Measurements from ENCODE around the gene ZNF432. TPM values are rescaled to one million over a fixed set of nuclear protein-coding genes. Genes with fewer than 3 reads are reported as not detected.

ZNF432 gene
- total RNA-seq, 2 donors from 2014 or later: 21.3 to 31.0 TPM

- H3K36me3 Mint-ChIP-seq (ENCODE audit: low read depth): peaks cover 96% of the 10 kb centered on the region
- no peak overlapping the region for H3K9ac ChIP-seq (ENCODE audit: extremely low read depth, low read length, poor library complexity, severe bottlenecking)
- H3K27me3 Mint-ChIP-seq (ENCODE audit: insufficient read depth): no peaks in the 10 kb centered on the region
- H3K27me3 ChIP-seq (ENCODE audit: control insufficient read depth, insufficient read depth, low read length, poor library complexity, severe bottlenecking): no peaks in the 10 kb centered on the region
- peaks cover 92% of the 10 kb centered on the region for H3K9me3 Mint-ChIP-seq
- H3K4me1 Mint-ChIP-seq: no peaks in the 10 kb centered on the region
- no peak for TF ChIP-seq CTCF (conservative IDR thresholded peaks at IDR 0.05)
- no peak overlapping the region for H3K27ac Mint-ChIP-seq
- peaks cover 99% of the 10 kb centered on the region for H3K9me3 ChIP-seq (ENCODE audit: control insufficient read depth, low read length)
- peaks cover 97% of the 10 kb centered on the region for H3K36me3 ChIP-seq (ENCODE audit: control insufficient read depth, insufficient read depth, low read length)
- 93% methylated on average over 3 to 4 of the region's 4 CpGs for WGBS, 2 experiments (ENCODE audit: insufficient coverage in 1 of 2, insufficient read length in 1 of 2)
- no peaks in the 10 kb centered on the region for H3K4me1 ChIP-seq (ENCODE audit: control insufficient read depth, insufficient read depth, low read length)
- DNase-seq: no peak
- no peak overlapping the region for H3K27ac ChIP-seq (ENCODE audit: low read depth, low read length)
- H3K4me3 ChIP-seq (ENCODE audit: low read length): peak overlapping the region; percentile 70
- H3K4me3 Mint-ChIP-seq: no peak overlapping the region
Measured at GRCh38 chr19:52020506-52020905, 28.1 kb downstream of the ZNF432 start.

GRCh38 chr19:52010674-52011073, 38.0 kb downstream of the ZNF432 start:
- Histone ChIP-seq H3K9me3 (ENCODE audit: control insufficient read depth, low read length) (peaks cover 60% of the 10 kb centered on the region), H3K36me3 (ENCODE audit: control insufficient read depth, insufficient read depth, low read length) (peaks cover 35% of the 10 kb centered on the region), H3K4me1 (ENCODE audit: control insufficient read depth, insufficient read depth, low read length) (no peaks in the 10 kb centered on the region), H3K9ac (ENCODE audit: extremely low read depth, low read length, poor library complexity, severe bottlenecking) (no peak overlapping the region), H3K4me3 (ENCODE audit: low read length) (no peak overlapping the region), H3K27ac (ENCODE audit: low read depth, low read length) (no peak overlapping the region), H3K27me3 (ENCODE audit: control insufficient read depth, insufficient read depth, low read length, poor library complexity, severe bottlenecking) (no peaks in the 10 kb centered on the region)
- WGBS, 2 experiments (ENCODE audit: insufficient coverage in 1 of 2, insufficient read length in 1 of 2): 91% methylated on average over 1 of the region's 1 CpG; no CpG with 5 or more reads in 1 of the 2 experiments
- Mint-ChIP-seq H3K36me3 (ENCODE audit: low read depth) (peaks cover 58% of the 10 kb centered on the region), H3K27ac (no peak overlapping the region), H3K4me3 (no peak overlapping the region), H3K27me3 (ENCODE audit: insufficient read depth) (no peaks in the 10 kb centered on the region), H3K4me1 (peaks cover 4% of the 10 kb centered on the region), H3K9me3 (peaks cover 43% of the 10 kb centered on the region)
- TF ChIP-seq CTCF (conservative IDR thresholded peaks at IDR 0.05): no peak
- no peak for DNase-seq

GRCh38 chr19:52007806-52008557, 40.7 kb downstream of the ZNF432 start, which contains the start of gene ZNF615:
ZNF615 (minus strand) TSS chr19:52008211; CDS start chr19:52003711, 4,500 bp downstream.
- Histone ChIP-seq H3K4me3 (ENCODE audit: low read length) (peak within 1 kb of the TSS; percentile 92), H3K9ac (ENCODE audit: extremely low read depth, low read length, poor library complexity, severe bottlenecking) (peak within 1 kb of the TSS; percentile 69), H3K27me3 (ENCODE audit: control insufficient read depth, insufficient read depth, low read length, poor library complexity, severe bottlenecking) (no peaks in the 10 kb centered on the region), H3K9me3 (ENCODE audit: control insufficient read depth, low read length) (peaks cover 60% of the 10 kb centered on the region), H3K4me1 (ENCODE audit: control insufficient read depth, insufficient read depth, low read length) (no peaks in the 10 kb centered on the region), H3K27ac (ENCODE audit: low read depth, low read length) (peak within 1 kb of the TSS; percentile 75), H3K36me3 (ENCODE audit: control insufficient read depth, insufficient read depth, low read length) (peaks cover 25% of the 10 kb centered on the region)
- no peak for TF ChIP-seq CTCF (conservative IDR thresholded peaks at IDR 0.05)
- H3K4me3 Mint-ChIP-seq: peak within 1 kb of the TSS; percentile 99
- no peaks in the 10 kb centered on the region for H3K27me3 Mint-ChIP-seq (ENCODE audit: insufficient read depth)
- peak within 1 kb of the TSS; percentile 99 for H3K27ac Mint-ChIP-seq
- peaks cover 50% of the 10 kb centered on the region for H3K36me3 Mint-ChIP-seq (ENCODE audit: low read depth)
- H3K4me1 Mint-ChIP-seq: peaks cover 4% of the 10 kb centered on the region
- peaks cover 35% of the 10 kb centered on the region for H3K9me3 Mint-ChIP-seq
- 2 to 18% methylated on average over 10 to 44 of the region's 44 CpGs for WGBS, 2 experiments (ENCODE audit: insufficient coverage in 1 of 2, insufficient read length in 1 of 2)
- peak; percentile 96 for DNase-seq
